Measurements from ENCODE around the gene CRYGB. TPM values are rescaled to one million over a fixed set of nuclear protein-coding genes. Genes with fewer than 3 reads are reported as not detected.

The CRYGB gene
- total and polyA plus RNA-seq, 2 of the 13 experiments (the other 11 are each of a cell fraction or from before 2014, with no cell fraction given) = not detected

- TF ChIP-seq AHDC1 (CRISPR knock-in tag; IDR thresholded peaks at IDR 0.05; ENCODE audit: borderline replicate concordance) (peak; percentile 79; the same call in 1 of the 2 replicates), ZNF142 (CRISPR knock-in tag; IDR thresholded peaks at IDR 0.05) (no peak)
These were observed 9.9 kb downstream of the CRYGB start (continued) for GRCh38 chr2:208135794-208136715.

Measured in HepG2 (cell line).